Memory B cell (primary cell): ENCODE data around the gene ROBO1.

Experiments used
- ATAC-seq: fragments of 150-1000 bp; cut with Tn5 transposase; 2 replicates; pipeline ENCODE4 v1.10.0; 2021; ENCODE audit warnings: low read depth, mild to moderate bottlenecking, moderate library complexity
- DNase-seq, 2 donors: peaks; one replicate each; pipeline ENCODE4 v3.0.0; 2022; ENCODE audit warnings: low spot score in 2 of 2
- H3K27ac Mint-ChIP-seq: one replicate; pipeline ENCODE4 v1.8.0; 2022; ENCODE audit warnings: mild to moderate bottlenecking, moderate library complexity, mixed read lengths
- H3K27me3 Mint-ChIP-seq: one replicate; pipeline ENCODE4 v1.8.0; 2022; ENCODE audit warnings: mixed read lengths
- H3K36me3 Mint-ChIP-seq: one replicate; pipeline ENCODE4 v1.8.0; 2022; ENCODE audit warnings: mild to moderate bottlenecking, mixed read lengths
- H3K4me1 Mint-ChIP-seq: one replicate; pipeline ENCODE4 v1.8.0; 2022; ENCODE audit warnings: mixed read lengths
- H3K4me3 Mint-ChIP-seq: one replicate; pipeline ENCODE4 v1.8.0; 2022; ENCODE audit warnings: mild to moderate bottlenecking, moderate library complexity, mixed read lengths
- H3K9me3 Mint-ChIP-seq: one replicate; pipeline ENCODE4 v1.8.0; 2022; ENCODE audit warnings: mixed read lengths

ROBO1 gene

GRCh38 chr3:78913711-78914110 is 854.1 kb downstream of the ROBO1 start:
- DNase-seq: no peak
- peaks cover 3% of the 10 kb centered on the region for H3K9me3 Mint-ChIP-seq
- H3K4me1 Mint-ChIP-seq: no peaks in the 10 kb centered on the region
- no peak overlapping the region for H3K4me3 Mint-ChIP-seq
- no peak for ATAC-seq
- H3K36me3 Mint-ChIP-seq: no peaks in the 10 kb centered on the region
- no peaks in the 10 kb centered on the region for H3K27me3 Mint-ChIP-seq
- H3K27ac Mint-ChIP-seq: no peak overlapping the region

DNA sequence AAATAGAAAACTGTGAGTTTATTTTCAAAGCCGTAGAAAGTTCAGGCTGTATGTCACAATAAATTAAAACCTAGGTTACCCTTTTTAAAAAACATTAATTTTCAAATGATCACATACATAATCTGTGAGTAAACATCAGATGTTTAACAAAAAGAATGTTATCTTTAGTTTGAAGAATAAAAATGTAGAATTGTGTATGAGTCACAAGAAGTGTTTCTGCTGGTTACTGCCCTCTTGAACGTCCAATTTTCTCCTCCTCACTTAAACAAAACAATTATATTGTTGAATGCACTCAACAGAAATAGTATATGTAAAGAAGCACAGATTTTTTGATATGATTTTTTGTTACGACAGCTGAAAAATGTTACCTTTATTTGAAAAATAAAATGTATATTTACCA is 855.1 kb downstream of the ROBO1 start:
- Mint-ChIP-seq H3K27ac (no peak overlapping the region), H3K9me3 (peaks cover 3% of the 10 kb centered on the region), H3K36me3 (no peaks in the 10 kb centered on the region), H3K27me3 (no peaks in the 10 kb centered on the region), H3K4me1 (no peaks in the 10 kb centered on the region), H3K4me3 (no peak overlapping the region)
- ATAC-seq: no peak
- DNase-seq: no peak

DNA sequence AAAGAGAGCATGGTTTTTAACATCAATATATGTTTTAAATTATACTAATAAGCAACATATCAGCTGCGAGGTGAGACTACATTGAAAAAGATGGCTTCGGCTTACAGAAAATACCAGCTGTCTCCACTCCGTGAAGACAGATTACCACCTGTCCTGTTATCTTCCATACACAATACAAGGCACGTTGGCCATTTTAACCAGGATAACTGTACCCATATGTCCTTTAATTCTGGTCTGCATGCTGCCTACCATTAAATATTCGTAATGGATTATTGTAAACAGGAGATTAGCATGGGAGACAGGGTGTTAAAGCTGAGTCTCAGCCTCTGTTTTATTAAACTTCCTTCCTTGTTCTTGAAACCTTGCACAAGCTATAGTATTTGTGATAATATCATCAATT is 855.5 kb downstream of the ROBO1 start:
- DNase-seq (no peak), ATAC-seq (no peak)
- H3K9me3 Mint-ChIP-seq: peaks cover 3% of the 10 kb centered on the region

DNA sequence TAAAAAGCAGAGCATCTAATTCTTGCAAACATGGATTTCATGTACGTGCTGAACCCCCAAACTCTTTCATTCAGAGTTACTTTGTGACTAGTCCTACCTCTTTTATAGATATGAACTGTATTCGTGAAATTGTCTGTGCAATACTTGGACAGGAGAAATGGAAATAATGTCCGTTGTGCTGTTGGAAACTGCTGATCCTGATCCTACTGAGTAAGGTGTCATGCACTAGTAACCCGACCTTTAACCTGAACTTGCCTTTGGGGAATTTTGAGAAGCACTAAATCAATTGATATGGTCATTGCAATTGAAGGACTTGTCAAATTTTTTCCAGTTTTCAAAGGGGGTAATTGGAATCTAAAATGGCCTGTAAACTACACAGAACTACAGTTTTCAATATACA is 856.4 kb downstream of the ROBO1 start:
- H3K4me3 Mint-ChIP-seq: no peak overlapping the region
- no peaks in the 10 kb centered on the region for H3K4me1 Mint-ChIP-seq
- H3K27ac Mint-ChIP-seq: no peak overlapping the region
- no peak for DNase-seq
- H3K36me3 Mint-ChIP-seq: no peaks in the 10 kb centered on the region
- peaks cover 3% of the 10 kb centered on the region for H3K9me3 Mint-ChIP-seq
- H3K27me3 Mint-ChIP-seq: no peaks in the 10 kb centered on the region
- no peak for ATAC-seq

More for the DNA sequence above, 855.5 kb downstream of the ROBO1 start:
- Mint-ChIP-seq H3K4me1 (no peaks in the 10 kb centered on the region), H3K27me3 (no peaks in the 10 kb centered on the region), H3K36me3 (no peaks in the 10 kb centered on the region), H3K27ac (no peak overlapping the region), H3K4me3 (no peak overlapping the region)

DNA sequence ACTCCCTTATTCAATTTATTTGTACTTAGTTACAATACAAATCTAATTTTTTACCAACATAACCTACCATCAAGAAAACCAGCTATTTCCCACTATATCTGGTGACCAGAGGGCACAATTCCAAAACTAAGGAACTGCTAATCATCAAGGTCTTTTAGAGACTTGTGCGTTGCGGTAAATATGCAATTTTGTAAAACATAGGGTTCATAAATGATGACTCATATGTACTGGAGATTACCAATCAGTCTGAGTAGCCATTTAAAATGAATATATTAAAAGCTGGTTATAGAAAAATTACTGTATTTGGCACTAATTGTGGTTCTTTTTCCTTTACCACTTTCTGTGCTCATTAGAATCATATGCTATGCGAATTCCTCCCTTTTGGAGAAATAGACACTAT is 859.6 kb downstream of the ROBO1 start:
- Mint-ChIP-seq H3K36me3 (no peaks in the 10 kb centered on the region), H3K4me1 (no peaks in the 10 kb centered on the region), H3K27me3 (no peaks in the 10 kb centered on the region), H3K27ac (no peak overlapping the region), H3K4me3 (no peak overlapping the region), H3K9me3 (peaks cover 3% of the 10 kb centered on the region)
- DNase-seq (no peak), ATAC-seq (no peak)

DNA sequence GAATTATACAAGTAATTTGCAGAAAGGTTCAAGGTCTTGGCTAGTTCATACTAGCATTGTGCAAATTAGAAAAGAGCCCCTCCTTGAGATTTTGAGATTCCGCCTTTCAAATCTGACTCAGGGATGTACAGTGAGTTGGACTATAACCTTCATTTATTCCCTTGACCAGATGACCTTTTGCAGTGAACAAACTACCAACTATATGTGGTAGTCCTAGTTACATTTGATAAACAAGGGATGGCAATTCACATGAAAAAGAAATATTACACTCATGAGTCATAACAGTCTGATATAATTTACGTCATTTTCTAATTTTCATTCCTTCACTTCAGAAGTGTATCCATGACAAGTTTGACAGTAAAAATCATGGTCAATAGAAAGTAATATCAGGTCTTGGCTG is 860.4 kb downstream of the ROBO1 start:
- H3K4me1 Mint-ChIP-seq: no peaks in the 10 kb centered on the region
- H3K27me3 Mint-ChIP-seq: no peaks in the 10 kb centered on the region
- no peak for DNase-seq
- H3K36me3 Mint-ChIP-seq: no peaks in the 10 kb centered on the region
- H3K27ac Mint-ChIP-seq: no peak overlapping the region
- ATAC-seq: no peak
- H3K9me3 Mint-ChIP-seq: peaks cover 3% of the 10 kb centered on the region
- no peak overlapping the region for H3K4me3 Mint-ChIP-seq

- Mint-ChIP-seq H3K27me3 (no peaks in the 10 kb centered on the region), H3K9me3 (peaks cover 3% of the 10 kb centered on the region), H3K4me1 (no peaks in the 10 kb centered on the region), H3K27ac (no peak overlapping the region), H3K4me3 (no peak overlapping the region), H3K36me3 (no peaks in the 10 kb centered on the region)
- ATAC-seq (no peak), DNase-seq (no peak)
Observed at GRCh38 chr3:78906930-78907329, 860.9 kb downstream of the ROBO1 start.

DNA sequence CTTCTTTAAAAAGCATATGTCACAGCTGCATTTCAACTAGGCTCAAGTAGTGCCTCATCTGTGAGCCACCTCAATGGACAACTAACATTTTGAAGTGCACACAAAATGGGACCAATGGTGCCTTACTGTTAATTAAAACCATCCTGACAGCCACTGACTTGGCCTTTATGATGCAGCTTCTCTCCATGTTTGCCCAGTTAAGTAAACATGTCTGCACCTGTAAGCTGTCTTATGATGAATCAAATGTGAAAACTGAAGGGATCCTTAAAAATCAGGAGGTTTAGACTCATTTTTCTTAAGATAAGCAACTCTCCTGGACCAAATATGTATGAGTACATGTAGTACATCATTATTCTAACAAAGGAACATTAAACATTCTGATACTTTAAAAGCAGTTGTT is 861.6 kb downstream of the ROBO1 start:
- DNase-seq: no peak
- no peak for ATAC-seq
- Mint-ChIP-seq H3K9me3 (peaks cover 3% of the 10 kb centered on the region), H3K4me3 (no peak overlapping the region), H3K27me3 (no peaks in the 10 kb centered on the region), H3K27ac (no peak overlapping the region), H3K4me1 (no peaks in the 10 kb centered on the region), H3K36me3 (no peaks in the 10 kb centered on the region)

DNA sequence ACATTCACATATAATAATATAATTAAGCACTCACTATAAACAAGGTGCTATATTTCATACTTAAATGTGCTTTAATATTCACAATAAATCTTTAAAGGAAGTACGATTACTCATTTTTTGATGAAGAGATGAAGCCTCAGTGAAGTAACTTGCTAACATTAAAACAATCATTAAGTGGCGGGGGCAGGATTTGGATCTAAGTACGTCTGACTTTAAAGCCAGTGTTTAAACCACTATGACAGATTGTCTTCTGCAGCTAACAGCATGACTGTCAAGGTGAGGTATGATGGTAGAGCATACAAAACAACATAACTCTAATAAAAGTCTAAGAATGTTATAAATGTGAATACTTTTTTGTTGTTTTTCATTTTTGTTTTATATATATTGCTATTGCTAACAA is 862.1 kb downstream of the ROBO1 start:
- no peak for DNase-seq
- H3K4me1 Mint-ChIP-seq: no peaks in the 10 kb centered on the region

DNA sequence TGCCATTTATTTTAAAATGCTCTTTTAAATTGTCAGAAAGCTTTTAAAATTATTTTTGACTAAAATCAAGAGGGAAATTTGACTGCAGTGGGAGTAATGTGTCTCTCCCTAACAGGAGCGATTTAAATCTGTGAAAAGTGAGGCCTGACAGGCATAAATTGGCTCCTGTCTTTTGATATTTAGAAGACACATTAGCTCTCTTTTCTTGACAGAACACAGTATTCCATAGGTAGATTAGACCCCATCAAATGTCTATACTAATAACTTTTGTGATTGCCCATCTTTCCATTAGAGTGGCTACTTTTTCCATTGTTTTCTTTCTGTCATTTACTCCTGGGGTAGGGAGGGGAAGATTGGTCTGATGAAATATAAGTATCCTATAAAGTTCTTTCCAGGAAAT is 866.3 kb downstream of the ROBO1 start:
- H3K9me3 Mint-ChIP-seq: no peaks in the 10 kb centered on the region
- no peaks in the 10 kb centered on the region for H3K36me3 Mint-ChIP-seq
- H3K4me1 Mint-ChIP-seq: no peaks in the 10 kb centered on the region
- H3K27ac Mint-ChIP-seq: no peak overlapping the region
- no peak overlapping the region for H3K4me3 Mint-ChIP-seq
- DNase-seq: no peak
- ATAC-seq: no peak
- H3K27me3 Mint-ChIP-seq: no peaks in the 10 kb centered on the region

More for the DNA sequence above, 862.1 kb downstream of the ROBO1 start:
- no peak overlapping the region for H3K4me3 Mint-ChIP-seq
- no peak overlapping the region for H3K27ac Mint-ChIP-seq
- H3K36me3 Mint-ChIP-seq: no peaks in the 10 kb centered on the region
- ATAC-seq: no peak
- H3K9me3 Mint-ChIP-seq: peaks cover 3% of the 10 kb centered on the region
- H3K27me3 Mint-ChIP-seq: no peaks in the 10 kb centered on the region

DNA sequence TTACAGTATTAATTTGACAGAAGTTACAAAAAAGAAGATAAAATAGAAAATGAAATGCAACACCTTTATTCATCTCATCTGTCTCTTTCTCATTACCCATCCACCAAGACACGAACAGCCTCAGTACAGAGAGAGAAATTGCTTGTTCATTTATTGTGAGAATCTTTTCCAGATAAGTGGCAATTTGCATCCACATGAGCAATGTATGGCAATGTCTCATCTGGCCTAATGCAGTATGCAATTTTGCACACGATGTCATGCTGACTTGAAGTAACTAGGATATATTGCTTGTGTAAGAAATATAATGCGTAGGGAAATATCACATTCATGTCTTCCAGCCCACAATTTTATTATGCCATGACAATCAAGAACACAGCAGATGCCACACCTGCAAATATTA is 866.9 kb downstream of the ROBO1 start:
- DNase-seq (no peak), ATAC-seq (no peak)
- H3K36me3 Mint-ChIP-seq: no peaks in the 10 kb centered on the region
- H3K4me3 Mint-ChIP-seq: no peak overlapping the region
- peaks cover 1% of the 10 kb centered on the region for H3K9me3 Mint-ChIP-seq
- H3K4me1 Mint-ChIP-seq: no peaks in the 10 kb centered on the region
- no peak overlapping the region for H3K27ac Mint-ChIP-seq
- H3K27me3 Mint-ChIP-seq: no peaks in the 10 kb centered on the region

- Mint-ChIP-seq H3K9me3 (peaks cover 1% of the 10 kb centered on the region), H3K4me3 (no peak overlapping the region), H3K27me3 (no peaks in the 10 kb centered on the region), H3K36me3 (no peaks in the 10 kb centered on the region), H3K4me1 (no peaks in the 10 kb centered on the region), H3K27ac (no peak overlapping the region)
- DNase-seq: no peak
- ATAC-seq: no peak
Observed at GRCh38 chr3:78900426-78900825, 867.4 kb downstream of the ROBO1 start.

DNA sequence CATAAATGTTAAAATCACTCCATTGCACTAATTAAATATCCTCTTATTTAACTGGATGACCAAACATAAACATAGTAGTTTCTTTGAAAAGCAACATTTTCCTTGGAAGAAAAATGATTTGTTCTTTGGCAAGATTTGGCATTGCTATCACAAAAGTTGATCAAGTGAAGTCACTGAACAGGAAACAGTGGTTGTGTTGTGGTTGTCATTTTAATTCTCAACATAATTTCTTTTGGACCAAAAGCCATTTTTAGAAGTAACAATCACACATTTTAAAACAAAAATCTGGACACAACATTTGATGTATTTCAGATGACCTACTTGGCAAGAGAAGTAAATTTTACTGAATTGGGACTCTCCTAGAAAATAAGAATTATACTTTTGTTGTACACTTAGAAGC is 872.3 kb downstream of the ROBO1 start:
- Mint-ChIP-seq H3K4me3 (no peak overlapping the region), H3K9me3 (peaks cover 4% of the 10 kb centered on the region), H3K27ac (no peak overlapping the region), H3K36me3 (no peaks in the 10 kb centered on the region), H3K27me3 (no peaks in the 10 kb centered on the region), H3K4me1 (no peaks in the 10 kb centered on the region)
- no peak for ATAC-seq
- DNase-seq: no peak

GRCh38 chr3:78894787-78895186 is 873.0 kb downstream of the ROBO1 start:
- ATAC-seq: no peak
- Mint-ChIP-seq H3K27ac (no peak overlapping the region), H3K4me3 (no peak overlapping the region), H3K9me3 (peaks cover 5% of the 10 kb centered on the region), H3K4me1 (no peaks in the 10 kb centered on the region), H3K27me3 (no peaks in the 10 kb centered on the region), H3K36me3 (no peaks in the 10 kb centered on the region)
- DNase-seq: no peak

GRCh38 chr3:78893161-78893560 is 874.6 kb downstream of the ROBO1 start:
- Mint-ChIP-seq H3K27ac (no peak overlapping the region), H3K4me3 (no peak overlapping the region), H3K9me3 (peaks cover 6% of the 10 kb centered on the region), H3K36me3 (no peaks in the 10 kb centered on the region), H3K4me1 (no peaks in the 10 kb centered on the region), H3K27me3 (no peaks in the 10 kb centered on the region)
- DNase-seq (no peak), ATAC-seq (no peak)

DNA sequence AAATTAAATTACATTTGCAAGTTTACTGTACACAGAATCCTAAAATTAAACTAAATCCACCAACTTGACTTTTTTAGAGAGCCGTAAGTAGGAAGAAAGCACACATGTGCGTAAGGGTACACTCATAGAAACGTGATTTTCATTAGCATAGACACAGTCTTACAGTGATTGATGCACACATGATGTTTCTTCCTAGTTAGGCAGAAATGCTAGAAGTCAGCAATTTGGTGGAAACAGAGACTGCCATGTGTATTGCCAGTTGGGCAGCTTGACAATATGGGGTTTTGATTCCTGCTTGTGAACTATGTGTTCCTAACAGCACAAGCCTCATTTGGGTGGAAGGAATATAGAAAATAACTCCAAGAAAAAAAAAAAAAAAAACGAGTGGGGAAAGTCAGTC is 878.5 kb downstream of the ROBO1 start:
- Mint-ChIP-seq H3K4me3 (no peak overlapping the region), H3K27ac (no peak overlapping the region), H3K4me1 (no peaks in the 10 kb centered on the region), H3K27me3 (no peaks in the 10 kb centered on the region), H3K36me3 (no peaks in the 10 kb centered on the region), H3K9me3 (peaks cover 4% of the 10 kb centered on the region)
- DNase-seq (no peak), ATAC-seq (no peak)
